HAP-1 (cell line): Measurements from ENCODE around the gene FAM20C.

ENCODE experiments used
- DNase-seq, 2 experiments: peaks; one replicate each; pipeline ENCODE4 v3.0.0-alpha.2; 2016 to 2020; ENCODE audit warnings: low spot score in 2 of 2
- H3K27me3 ChIP-seq: fragments of 250-450 bp; sonication (Bioruptor Pico); 2 replicates; pipeline ENCODE4 v1.5.1; 2020; ENCODE audit warnings: low read depth, mild to moderate bottlenecking, moderate library complexity
- H3K36me3 ChIP-seq: fragments of 250-450 bp; sonication (Bioruptor Pico); replicated peaks from 2 replicates; pipeline ENCODE4 v1.5.1; 2020; ENCODE audit warnings: mild to moderate bottlenecking
- H3K4me1 ChIP-seq: fragments of 250-450 bp; sonication (Bioruptor Pico); 2 replicates; pipeline ENCODE4 v1.5.1; 2020; ENCODE audit warnings: mild to moderate bottlenecking
- H3K4me3 ChIP-seq: fragments of 250-450 bp; sonication (Bioruptor Pico); 2 replicates; pipeline ENCODE4 v1.5.1; 2020; ENCODE audit warnings: mild to moderate bottlenecking, moderate library complexity
- H3K9me3 ChIP-seq: fragments of 250-450 bp; sonication (Bioruptor Pico); 2 replicates; pipeline ENCODE4 v1.5.1; 2020; ENCODE audit warnings: mild to moderate bottlenecking, moderate library complexity
- in situ Hi-C: fragments of 300-500 bp; cut with MboI; formaldehyde crosslinking; loops from 3 replicates; pipeline ENCODE4 v1.14.3; 2020; ENCODE audit warnings: low sequenced_read_pairs, inconsistent platforms, mixed read lengths

Gene FAM20C

GRCh38 chr7:244974-245373 is 52.6 kb downstream of the FAM20C start:
- H3K4me1 ChIP-seq, result no peaks in the 10 kb centered on the region
- H3K36me3 ChIP-seq, result no peaks in the 10 kb centered on the region
- no peak overlapping the region for H3K4me3 ChIP-seq
- H3K27me3 ChIP-seq, result no peaks in the 10 kb centered on the region
- no peak for DNase-seq
- H3K9me3 ChIP-seq, result no peaks in the 10 kb centered on the region
- in situ Hi-C loops, result no loop called here

GRCh38 chr7:245574-246295 is 53.4 kb downstream of the FAM20C start:
- in situ Hi-C loops, result no loop called here

GRCh38 chr7:246451-246850 is 54.1 kb downstream of the FAM20C start:
- no peaks in the 10 kb centered on the region for H3K36me3 ChIP-seq

More at GRCh38 chr7:245574-246295, 53.4 kb downstream of the FAM20C start:
- no peaks in the 10 kb centered on the region for H3K36me3 ChIP-seq
- H3K9me3 ChIP-seq, result no peaks in the 10 kb centered on the region
- no peak overlapping the region for H3K4me3 ChIP-seq
- no peaks in the 10 kb centered on the region for H3K4me1 ChIP-seq
- no peak for DNase-seq
- no peaks in the 10 kb centered on the region for H3K27me3 ChIP-seq

GRCh38 chr7:247181-247580 is 54.8 kb downstream of the FAM20C start:
- no peaks in the 10 kb centered on the region for H3K27me3 ChIP-seq
- H3K4me3 ChIP-seq, result no peak overlapping the region
- H3K36me3 ChIP-seq, result no peaks in the 10 kb centered on the region
- no peaks in the 10 kb centered on the region for H3K9me3 ChIP-seq
- no peaks in the 10 kb centered on the region for H3K4me1 ChIP-seq
- in situ Hi-C loops, result no loop called here
- DNase-seq, result no peak

More at GRCh38 chr7:246451-246850, 54.1 kb downstream of the FAM20C start:
- Histone ChIP-seq H3K4me3 (no peak overlapping the region), H3K27me3 (no peaks in the 10 kb centered on the region), H3K9me3 (no peaks in the 10 kb centered on the region), H3K4me1 (no peaks in the 10 kb centered on the region)
- in situ Hi-C loops, result no loop called here
- DNase-seq, result no peak

GRCh38 chr7:247636-248035 is 55.3 kb downstream of the FAM20C start:
- Histone ChIP-seq H3K36me3 (no peaks in the 10 kb centered on the region), H3K4me3 (no peak overlapping the region), H3K4me1 (no peaks in the 10 kb centered on the region), H3K27me3 (no peaks in the 10 kb centered on the region), H3K9me3 (no peaks in the 10 kb centered on the region)
- no peak for DNase-seq
- in situ Hi-C loops, result no loop called here

GRCh38 chr7:248732-249435 is 56.5 kb downstream of the FAM20C start:
- DNase-seq, result no peak
- Histone ChIP-seq H3K4me1 (no peaks in the 10 kb centered on the region), H3K4me3 (no peak overlapping the region), H3K9me3 (no peaks in the 10 kb centered on the region), H3K27me3 (no peaks in the 10 kb centered on the region), H3K36me3 (no peaks in the 10 kb centered on the region)
- in situ Hi-C loops, result no loop called here

- Histone ChIP-seq H3K9me3 (peaks cover 3% of the 10 kb centered on the region), H3K4me3 (no peak overlapping the region)
- DNase-seq, result no peak
Observed at GRCh38 chr7:249989-250388, 57.6 kb downstream of the FAM20C start.

GRCh38 chr7:250523-250922 is 58.2 kb downstream of the FAM20C start:
- Histone ChIP-seq H3K27me3 (no peaks in the 10 kb centered on the region), H3K9me3 (peaks cover 3% of the 10 kb centered on the region), H3K36me3 (no peaks in the 10 kb centered on the region), H3K4me3 (no peak overlapping the region), H3K4me1 (no peaks in the 10 kb centered on the region)
- DNase-seq, result no peak
- in situ Hi-C loops, result no loop called here

More at GRCh38 chr7:249989-250388, 57.6 kb downstream of the FAM20C start:
- in situ Hi-C loops, result no loop called here
- no peaks in the 10 kb centered on the region for H3K4me1 ChIP-seq
- no peaks in the 10 kb centered on the region for H3K27me3 ChIP-seq
- no peaks in the 10 kb centered on the region for H3K36me3 ChIP-seq

- H3K4me1 ChIP-seq, result no peaks in the 10 kb centered on the region
- H3K36me3 ChIP-seq, result no peaks in the 10 kb centered on the region
Observed at GRCh38 chr7:251005-251404, 58.6 kb downstream of the FAM20C start.

GRCh38 chr7:251446-252175 is 59.2 kb downstream of the FAM20C start:
- Histone ChIP-seq H3K4me1 (no peaks in the 10 kb centered on the region), H3K27me3 (no peaks in the 10 kb centered on the region), H3K9me3 (peaks cover 3% of the 10 kb centered on the region), H3K36me3 (no peaks in the 10 kb centered on the region), H3K4me3 (no peak overlapping the region)
- in situ Hi-C loops, result no loop called here
- no peak for DNase-seq

More at GRCh38 chr7:251005-251404, 58.6 kb downstream of the FAM20C start:
- in situ Hi-C loops, result no loop called here
- no peak overlapping the region for H3K4me3 ChIP-seq
- H3K27me3 ChIP-seq, result no peaks in the 10 kb centered on the region
- DNase-seq, result no peak
- H3K9me3 ChIP-seq, result peaks cover 3% of the 10 kb centered on the region

GRCh38 chr7:252216-252965 is 60.0 kb downstream of the FAM20C start:
- Histone ChIP-seq H3K27me3 (no peaks in the 10 kb centered on the region), H3K9me3 (peaks cover 3% of the 10 kb centered on the region), H3K36me3 (no peaks in the 10 kb centered on the region), H3K4me1 (no peaks in the 10 kb centered on the region), H3K4me3 (no peak overlapping the region)
- DNase-seq, result no peak
- in situ Hi-C loops, result no loop called here

- Histone ChIP-seq H3K9me3 (peaks cover 3% of the 10 kb centered on the region), H3K4me3 (no peak overlapping the region), H3K4me1 (no peaks in the 10 kb centered on the region), H3K27me3 (no peaks in the 10 kb centered on the region), H3K36me3 (no peaks in the 10 kb centered on the region)
- no peak for DNase-seq
- in situ Hi-C loops, result no loop called here
Observed at GRCh38 chr7:252981-253380, 60.6 kb downstream of the FAM20C start.

- no peaks in the 10 kb centered on the region for H3K36me3 ChIP-seq
Observed at GRCh38 chr7:253581-254336, 61.4 kb downstream of the FAM20C start.

More at GRCh38 chr7:253581-254336, 61.4 kb downstream of the FAM20C start:
- H3K4me3 ChIP-seq, result no peak overlapping the region
- H3K9me3 ChIP-seq, result peaks cover 3% of the 10 kb centered on the region
- H3K27me3 ChIP-seq, result no peaks in the 10 kb centered on the region
- in situ Hi-C loops, result no loop called here
- H3K4me1 ChIP-seq, result no peaks in the 10 kb centered on the region
- DNase-seq, result no peak
